IMR-90 (cell line): ENCODE data around the gene RUNDC3A. TPM values are rescaled to one million over a fixed set of nuclear protein-coding genes. Genes with fewer than 3 reads are reported as not detected.

Experiments used
- ATAC-seq: fragments of 200-7000 bp; cut with Tn5 transposase; 2 replicates; pipeline ENCODE4 v1.9.1; 2020; ENCODE audit warnings: low read depth, mild to moderate bottlenecking, moderate library complexity
- BruUV-seq: library from RNA; stranded (reverse); fragments of 400-500 nt; replicated peaks from 2 replicates; lab custom pipeline; 2021; lab: Mats Ljungman, UMichigan
- CTCF ChIA-PET: fragments of 300-600 bp; formaldehyde crosslinking; extraction: SDS; loops from one replicate; lab custom pipeline; 2021; ENCODE audit warnings: antibody characterized with exemption; lab: Yijun Ruan, JAX
- POLR2A ChIA-PET: fragments of 300-600 bp; sonication (Branson Sonifier 250); formaldehyde crosslinking; loops from one replicate; lab custom pipeline; 2022; ENCODE audit warnings: antibody characterized with exemption; ENCODE audit not compliant: unreplicated experiment; lab: Charles Lee
- DNase-seq: peaks from one replicate; pipeline ENCODE4 v3.0.0; 2013
- H2AFZ ChIP-seq: replicated peaks from 2 replicates; pipeline ENCODE3; 2013; ENCODE audit warnings: low read length, mild to moderate bottlenecking; ENCODE audit not compliant: poor library complexity
- H2AK5ac ChIP-seq: 2 replicates; pipeline ENCODE4 v1.6.1; 2013; ENCODE audit warnings: low read depth, low read length, inconsistent platforms
- H2AK9ac ChIP-seq: replicated peaks from 2 replicates; pipeline ENCODE3; 2013; ENCODE audit warnings: mild to moderate bottlenecking, low read depth, low read length, moderate library complexity; ENCODE audit not compliant: poor library complexity
- H2BK120ac ChIP-seq: 2 replicates; pipeline ENCODE4 v1.6.1; 2013; ENCODE audit warnings: low read depth, low read length, inconsistent platforms
- H2BK15ac ChIP-seq: 3 replicates; pipeline ENCODE4 v1.6.1; 2013; ENCODE audit warnings: low read depth, low read length, inconsistent platforms
- H2BK20ac ChIP-seq: 2 replicates; pipeline ENCODE4 v1.6.1; 2013; ENCODE audit warnings: low read depth, mild to moderate bottlenecking, inconsistent platforms, low read length, moderate library complexity
- H2BK5ac ChIP-seq: 2 replicates; pipeline ENCODE4 v1.6.1; 2013; ENCODE audit warnings: mild to moderate bottlenecking, low read depth, low read length, inconsistent platforms; ENCODE audit not compliant: poor library complexity, severe bottlenecking
- H3K14ac ChIP-seq: replicated peaks from 2 replicates; pipeline ENCODE4 v1.6.1; 2013; ENCODE audit warnings: low read depth, low read length, inconsistent platforms
- H3K18ac ChIP-seq: 2 replicates; pipeline ENCODE4 v1.6.1; 2013; ENCODE audit warnings: low read depth, low read length, control low read depth
- H3K23ac ChIP-seq: 2 replicates; pipeline ENCODE4 v1.6.1; 2013; ENCODE audit warnings: low read depth, low read length, inconsistent platforms
- H3K27ac ChIP-seq: 2 replicates; pipeline ENCODE4 v1.5.1; 2013; ENCODE audit warnings: mild to moderate bottlenecking, control low read depth, low read length; ENCODE audit not compliant: insufficient read depth
- H3K27me3 ChIP-seq: 2 replicates; pipeline ENCODE4 v1.6.1; 2013; ENCODE audit warnings: low read length; ENCODE audit not compliant: control insufficient read depth, insufficient read depth
- H3K36me3 ChIP-seq: 2 replicates; pipeline ENCODE4 v1.6.1; 2013; ENCODE audit warnings: low read length, mixed read lengths; ENCODE audit not compliant: control insufficient read depth, insufficient read depth
- H3K4ac ChIP-seq: 2 replicates; pipeline ENCODE4 v1.6.1; 2013; ENCODE audit warnings: low read depth, low read length, inconsistent platforms
- H3K4me1 ChIP-seq: 2 replicates; pipeline ENCODE4 v1.6.1; 2013; ENCODE audit warnings: low read length, mixed read lengths; ENCODE audit not compliant: control insufficient read depth, insufficient read depth
- H3K4me2 ChIP-seq: 2 replicates; pipeline ENCODE4 v1.6.1; 2013; ENCODE audit warnings: low read depth, mild to moderate bottlenecking, control low read depth, low read length, moderate library complexity
- H3K4me3 ChIP-seq: 2 replicates; pipeline ENCODE4 v1.5.1; 2013; ENCODE audit warnings: low read depth, mild to moderate bottlenecking, control low read depth, low read length, moderate library complexity; ENCODE audit not compliant: insufficient read depth
- H3K56ac ChIP-seq: 2 replicates; pipeline ENCODE4 v1.6.1; 2013; ENCODE audit warnings: low read length, inconsistent platforms; ENCODE audit not compliant: insufficient read depth; ENCODE audit errors: extremely low read depth
- H3K79me1 ChIP-seq, 2 experiments: 2 replicates each; pipeline ENCODE4 v1.6.1; 2013; ENCODE audit warnings: low read length in 2 of 2, inconsistent platforms in 1 of 2, low read depth in 1 of 2
- H3K9ac ChIP-seq: 2 replicates; pipeline ENCODE4 v1.6.1; 2013; ENCODE audit warnings: low read depth, low read length, control low read depth
- H3K9me1 ChIP-seq: 2 replicates; pipeline ENCODE4 v1.6.1; 2013; ENCODE audit warnings: low read length, inconsistent platforms; ENCODE audit not compliant: insufficient read depth
- H3K9me3 ChIP-seq: 2 replicates; pipeline ENCODE4 v1.6.1; 2013; ENCODE audit warnings: low read length; ENCODE audit not compliant: control insufficient read depth, insufficient read depth
- H4K20me1 ChIP-seq: 2 replicates; pipeline ENCODE4 v1.6.1; 2013; ENCODE audit warnings: low read length, inconsistent platforms; ENCODE audit not compliant: insufficient read depth
- H4K5ac ChIP-seq: 2 replicates; pipeline ENCODE4 v1.6.1; 2013; ENCODE audit warnings: mild to moderate bottlenecking, low read depth, low read length, control low read depth
- H4K8ac ChIP-seq, 2 experiments: 2 replicates each; pipeline ENCODE4 v1.6.1; 2013; ENCODE audit warnings: low read depth in 2 of 2, low read length in 2 of 2, control low read depth in 1 of 2, inconsistent platforms in 1 of 2
- H4K91ac ChIP-seq: 2 replicates; pipeline ENCODE4 v1.6.1; 2013; ENCODE audit warnings: low read depth, low read length, inconsistent platforms; ENCODE audit not compliant: insufficient read depth
- BHLHE40 ChIP-seq: fragments of 150-350 bp; IDR thresholded peaks from 2 replicates; pipeline ENCODE4 v1.6.1; 2016; ENCODE audit warnings: mild to moderate bottlenecking, low read depth, low read length
- CHD1 ChIP-seq: IDR thresholded peaks from 2 replicates; pipeline ENCODE4 v1.6.1; 2012; ENCODE audit warnings: low read depth, low read length, improper control_type of control experiment
- ELK1 ChIP-seq: fragments of 150-350 bp; IDR thresholded peaks from 2 replicates; pipeline ENCODE4 v1.6.1; 2016; ENCODE audit warnings: low read depth, mild to moderate bottlenecking, low read length, moderate library complexity, borderline replicate concordance
- FOS ChIP-seq: fragments of 150-350 bp; IDR thresholded peaks from 2 replicates; pipeline ENCODE4 v1.6.1; 2016; ENCODE audit warnings: low read depth, low read length
- MAFK ChIP-seq: IDR thresholded peaks from 2 replicates; pipeline ENCODE4 v1.6.1; 2012; ENCODE audit warnings: low read depth, low read length, improper control_type of control experiment
- MAZ ChIP-seq: IDR thresholded peaks from 2 replicates; pipeline ENCODE4 v1.6.1; 2012; ENCODE audit warnings: low read depth, mild to moderate bottlenecking, low read length, improper control_type of control experiment, moderate library complexity, borderline replicate concordance
- MXI1 ChIP-seq: IDR thresholded peaks from 2 replicates; pipeline ENCODE4 v1.6.1; 2012; ENCODE audit warnings: low read depth, mild to moderate bottlenecking, low read length, moderate library complexity, borderline replicate concordance
- NFE2L2 ChIP-seq: fragments of 150-350 bp; IDR thresholded peaks from 2 replicates; pipeline ENCODE4 v1.6.1; 2016; ENCODE audit warnings: low read depth, mild to moderate bottlenecking, low read length
- POLR2A ChIP-seq: IDR thresholded peaks from 2 replicates; pipeline ENCODE4 v1.6.1; 2012; ENCODE audit warnings: mild to moderate bottlenecking, low read depth, low read length
- RAD21 ChIP-seq: IDR thresholded peaks from 2 replicates; pipeline ENCODE4 v1.6.1; 2012; ENCODE audit warnings: low read length, improper control_type of control experiment
- RCOR1 ChIP-seq: IDR thresholded peaks from 2 replicates; pipeline ENCODE4 v1.6.1; 2012; ENCODE audit warnings: mild to moderate bottlenecking, low read length, improper control_type of control experiment; ENCODE audit not compliant: insufficient replicate concordance
- SMC3 ChIP-seq: fragments of 150-350 bp; IDR thresholded peaks from 2 replicates; pipeline ENCODE4 v1.6.1; 2016; ENCODE audit warnings: low read depth, mild to moderate bottlenecking, antibody characterized with exemption, low read length, moderate library complexity
- WGBS, 2 experiments: methylation state at CpG; one replicate each; pipeline versions ENCODE4 v1.1.5 to v1.1.7; 2013; ENCODE audit warnings: missing lambda C conversion rate in 2 of 2; ENCODE audit not compliant: insufficient read length in 1 of 2; ENCODE audit errors: extremely low coverage in 2 of 2; 5-methylcytosine and 5-hydroxymethylcytosine counted together
- dilution Hi-C: fragments of 300-500 bp; cut with HindIII; formaldehyde crosslinking; loops from one replicate; pipeline ENCODE4 v1.14.3; 2018; ENCODE audit warnings: low sequenced_read_pairs; ENCODE audit not compliant: unreplicated experiment
- in situ Hi-C: fragments of 300-500 bp; cut with MboI; formaldehyde crosslinking; loops from 3 replicates; pipeline ENCODE4 v1.14.3; 2019; ENCODE audit warnings: low sequenced_read_pairs, inconsistent platforms, mixed read lengths
- intact Hi-C: fragments of 100-400 bp; cut with micrococcal nuclease; formaldehyde crosslinking; loops from 2 replicates; pipeline ENCODE4 v1.10.0; 2022
- polyA plus RNA-seq, 3 experiments: library from polyadenylated mRNA; depleted of rRNA; stranded (reverse); fragments of >200 nt; gene quantifications; 2 replicates each; pipeline ENCODE4 v1.2.3, GENCODE V29; 2012; ENCODE audit warnings: low replicate concordance in 1 of 3
- total RNA-seq: library from RNA; depleted of rRNA; stranded (reverse); fragments of >200 nt; gene quantifications from 2 replicates; pipeline ENCODE4 v1.2.3, GENCODE V29; 2012
- TF ChIP-seq, protein P1 (sequence below): conservative IDR thresholded peaks from 2 replicates; pipeline ENCODE4 v1.5.1; 2012; ENCODE audit warnings: mild to moderate bottlenecking, low read depth, low read length, improper control_type of control experiment
- TF ChIP-seq, protein P2 (sequence below): fragments of 150-350 bp; IDR thresholded peaks from 2 replicates; pipeline ENCODE4 v1.6.1; 2017; ENCODE audit warnings: mild to moderate bottlenecking, antibody characterized with exemption, low read length, low read depth

The RUNDC3A gene
- total and polyA plus RNA-seq, 2 of the 4 experiments (the other 2 are of a cell fraction), result under 0.01 to 0.34 TPM

GRCh38 chr17:44323359-44324091 lies 15.1 kb downstream of the RUNDC3A start:
- no peak overlapping the region; the same call in 1 of the 2 replicates for H3K4ac ChIP-seq
- peaks cover 5 to 19% of the 10 kb centered on the region in 2 experiments; a peak in 3 of 4 replicates for H3K79me1 ChIP-seq
- ChIA-PET CTCF (no interaction called here), POLR2A (no interaction called here)
- no peak overlapping the region; a peak in 1 of 4 replicates for H4K8ac ChIP-seq
- H3K27ac ChIP-seq, result no peak overlapping the region; the same call in 1 of the 2 replicates
- TF ChIP-seq, protein P1, sequence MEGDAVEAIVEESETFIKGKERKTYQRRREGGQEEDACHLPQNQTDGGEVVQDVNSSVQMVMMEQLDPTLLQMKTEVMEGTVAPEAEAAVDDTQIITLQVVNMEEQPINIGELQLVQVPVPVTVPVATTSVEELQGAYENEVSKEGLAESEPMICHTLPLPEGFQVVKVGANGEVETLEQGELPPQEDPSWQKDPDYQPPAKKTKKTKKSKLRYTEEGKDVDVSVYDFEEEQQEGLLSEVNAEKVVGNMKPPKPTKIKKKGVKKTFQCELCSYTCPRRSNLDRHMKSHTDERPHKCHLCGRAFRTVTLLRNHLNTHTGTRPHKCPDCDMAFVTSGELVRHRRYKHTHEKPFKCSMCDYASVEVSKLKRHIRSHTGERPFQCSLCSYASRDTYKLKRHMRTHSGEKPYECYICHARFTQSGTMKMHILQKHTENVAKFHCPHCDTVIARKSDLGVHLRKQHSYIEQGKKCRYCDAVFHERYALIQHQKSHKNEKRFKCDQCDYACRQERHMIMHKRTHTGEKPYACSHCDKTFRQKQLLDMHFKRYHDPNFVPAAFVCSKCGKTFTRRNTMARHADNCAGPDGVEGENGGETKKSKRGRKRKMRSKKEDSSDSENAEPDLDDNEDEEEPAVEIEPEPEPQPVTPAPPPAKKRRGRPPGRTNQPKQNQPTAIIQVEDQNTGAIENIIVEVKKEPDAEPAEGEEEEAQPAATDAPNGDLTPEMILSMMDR, result no peak
- TF ChIP-seq BHLHE40 (no peak), RAD21 (no peak), RCOR1 (no peak), NFE2L2 (no peak), FOS (no peak), MXI1 (no peak), CHD1 (no peak), POLR2A (no peak), ELK1 (no peak), MAFK (no peak), SMC3 (no peak), MAZ (no peak)
- TF ChIP-seq, protein P2, sequence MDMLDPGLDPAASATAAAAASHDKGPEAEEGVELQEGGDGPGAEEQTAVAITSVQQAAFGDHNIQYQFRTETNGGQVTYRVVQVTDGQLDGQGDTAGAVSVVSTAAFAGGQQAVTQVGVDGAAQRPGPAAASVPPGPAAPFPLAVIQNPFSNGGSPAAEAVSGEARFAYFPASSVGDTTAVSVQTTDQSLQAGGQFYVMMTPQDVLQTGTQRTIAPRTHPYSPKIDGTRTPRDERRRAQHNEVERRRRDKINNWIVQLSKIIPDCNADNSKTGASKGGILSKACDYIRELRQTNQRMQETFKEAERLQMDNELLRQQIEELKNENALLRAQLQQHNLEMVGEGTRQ, result no peak
- peaks cover 9% of the 10 kb centered on the region for H3K9me1 ChIP-seq
- H3K4me2 ChIP-seq, result peak overlapping the region; percentile 96
- peaks cover 9% of the 10 kb centered on the region for H3K4me1 ChIP-seq
- H3K9me3 ChIP-seq, result no peaks in the 10 kb centered on the region
- no peak for DNase-seq
- H4K20me1 ChIP-seq, result peaks cover 7% of the 10 kb centered on the region
- peak overlapping the region; percentile 15 for H3K14ac ChIP-seq
- H3K23ac ChIP-seq, result peak overlapping the region; percentile 85; the same call in 1 of the 2 replicates
- peak overlapping the region; percentile 88 for H3K4me3 ChIP-seq
- peak overlapping the region; percentile 97 for H2AFZ ChIP-seq
- H2AK9ac ChIP-seq, result peak overlapping the region; percentile 98
- H2BK120ac ChIP-seq, result no peak overlapping the region
- no peak overlapping the region for H3K56ac ChIP-seq
- WGBS, 2 experiments, result 17% methylated on average over 6 of the region's 27 CpGs; no CpG with 5 or more reads in 1 of the 2 experiments
- no TSS peak for BruUV-seq
- H4K5ac ChIP-seq, result no peak overlapping the region
- dilution Hi-C loops (no loop called here), intact Hi-C loops (loop anchor here (1.0 kb wide), 1 partner anchor 101 kb away; no protein-coding TSS in a partner anchor), in situ Hi-C loops (no loop called here)
- no peak overlapping the region for H2BK5ac ChIP-seq
- H3K18ac ChIP-seq, result no peak overlapping the region
- peaks cover 24% of the 10 kb centered on the region for H3K36me3 ChIP-seq
- H2BK15ac ChIP-seq, result no peak overlapping the region
- H3K9ac ChIP-seq, result peak overlapping the region; percentile 70
- H2AK5ac ChIP-seq, result peak overlapping the region; percentile 84
- ATAC-seq, result no peak
- H2BK20ac ChIP-seq, result no peak overlapping the region
- H4K91ac ChIP-seq, result no peak overlapping the region; the same call in 1 of the 2 replicates
- no peaks in the 10 kb centered on the region for H3K27me3 ChIP-seq
